GM12878 (cell line): ENCODE data around the gene DMRT2.

Experiments
- CBX3 ChIP-seq: fragments of 200-600 bp; sonication (generic); IDR thresholded peaks from 2 replicates; pipeline ENCODE4 v1.6.1; 2016; ENCODE audit warnings: low read depth, borderline replicate concordance
- EP300 ChIP-seq, 2 experiments: fragments of 150-350 bp in 1 of 2; IDR thresholded peaks; 2 replicates each; pipeline ENCODE4 v1.6.1; 2011 to 2012; ENCODE audit warnings: low read depth in 2 of 2, low read length in 2 of 2, borderline replicate concordance in 1 of 2, improper control_type of control experiment in 1 of 2, inconsistent platforms in 1 of 2; ENCODE audit not compliant: control insufficient read depth in 1 of 2
- KAT2A ChIP-seq: conservative IDR thresholded peaks from 2 replicates; pipeline ENCODE4 v1.6.1; 2011; ENCODE audit warnings: low read depth, low read length; ENCODE audit not compliant: control insufficient read depth
- MYC ChIP-seq: IDR thresholded peaks from 2 replicates; pipeline ENCODE4 v1.6.1; 2011; ENCODE audit warnings: mild to moderate bottlenecking, low read length, moderate library complexity, inconsistent platforms; ENCODE audit not compliant: insufficient read depth, insufficient replicate concordance, insufficient read length, severe bottlenecking
- NFYB ChIP-seq: IDR thresholded peaks from 2 replicates; pipeline ENCODE4 v1.6.1; 2011; ENCODE audit warnings: low read depth, mild to moderate bottlenecking, low read length, improper control_type of control experiment, moderate library complexity; ENCODE audit not compliant: insufficient read depth
- POLR2A ChIP-seq: IDR thresholded peaks from 2 replicates; pipeline ENCODE4 v1.6.1; 2011; ENCODE audit warnings: low read depth, mild to moderate bottlenecking, low read length
- POLR2AphosphoS2 ChIP-seq: IDR thresholded peaks from 2 replicates; pipeline ENCODE4 v1.6.1; 2011; ENCODE audit warnings: low read depth, mild to moderate bottlenecking, low read length, improper control_type of control experiment, moderate library complexity
- POLR2AphosphoS5 ChIP-seq: IDR thresholded peaks from 2 replicates; pipeline ENCODE4 v1.6.1; 2011; ENCODE audit warnings: mild to moderate bottlenecking, low read length, inconsistent platforms
- RAD21 ChIP-seq: IDR thresholded peaks from 2 replicates; pipeline ENCODE4 v1.6.1; 2011; ENCODE audit warnings: mild to moderate bottlenecking, low read depth, low read length, moderate library complexity; ENCODE audit not compliant: insufficient read depth
- RAD51 ChIP-seq: fragments of 450-650 bp; IDR thresholded peaks from 2 replicates; pipeline ENCODE4 v1.6.1; 2016; ENCODE audit warnings: moderate library complexity, mild to moderate bottlenecking, inconsistent platforms
- SUZ12 ChIP-seq: fragments of 200-600 bp; sonication (generic); IDR thresholded peaks from one replicate; pipeline ENCODE4 v1.6.1; 2018; ENCODE audit warnings: antibody characterized with exemption, mild to moderate bottlenecking; ENCODE audit not compliant: unreplicated experiment
- YY1 ChIP-seq: IDR thresholded peaks from 2 replicates; pipeline ENCODE4 v1.6.1; 2011; ENCODE audit warnings: low read depth, mild to moderate bottlenecking, low read length
- TF ChIP-seq, protein P1 (sequence below): IDR thresholded peaks from 2 replicates; pipeline ENCODE4 v1.6.1; 2011; ENCODE audit warnings: low read depth, mild to moderate bottlenecking, low read length, moderate library complexity, borderline replicate concordance; ENCODE audit errors: extremely low read depth
- TF ChIP-seq, protein P2 (sequence below): IDR thresholded peaks from 2 replicates; pipeline ENCODE4 v1.6.1; 2011; ENCODE audit warnings: borderline replicate concordance, low read depth, mild to moderate bottlenecking, moderate library complexity, mixed read lengths, low read length; ENCODE audit not compliant: insufficient read depth; ENCODE audit errors: extremely low read length

DNA sequence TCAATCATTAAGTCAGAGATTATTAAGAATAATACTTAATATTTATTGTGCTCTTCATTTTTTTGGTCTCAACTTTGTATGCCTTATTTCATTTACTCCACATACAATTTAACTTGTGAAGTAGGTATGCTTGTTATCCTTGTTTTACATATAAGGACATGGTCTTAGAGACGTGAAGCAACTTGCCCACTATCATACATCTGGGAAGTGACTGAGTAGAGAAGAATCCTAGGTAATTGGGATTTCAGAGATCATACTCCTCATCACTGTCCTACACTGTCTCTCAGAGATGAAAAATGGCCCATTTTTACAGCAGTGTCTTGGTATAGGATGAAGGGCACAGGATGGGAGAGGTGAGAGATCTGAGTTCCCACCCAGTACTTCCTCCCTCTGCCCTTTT is 23.3 kb downstream of the DMRT2 start:
- TF ChIP-seq CBX3 (no peak), EP300 (IDR thresholded peaks at IDR 0.05; ENCODE audit: borderline replicate concordance in 1 of 2, control insufficient read depth in 1 of 2, low read depth in 2 of 2, low read length in 2 of 2) (no peak), NFYB (no peak), RAD21 (no peak), POLR2AphosphoS5 (no peak), MYC (no peak), YY1 (no peak), POLR2AphosphoS2 (no peak), POLR2A (no peak), SUZ12 (no peak), KAT2A (no peak), RAD51 (no peak)
- TF ChIP-seq, protein P1, sequence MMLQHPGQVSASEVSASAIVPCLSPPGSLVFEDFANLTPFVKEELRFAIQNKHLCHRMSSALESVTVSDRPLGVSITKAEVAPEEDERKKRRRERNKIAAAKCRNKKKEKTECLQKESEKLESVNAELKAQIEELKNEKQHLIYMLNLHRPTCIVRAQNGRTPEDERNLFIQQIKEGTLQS, result no peak
- TF ChIP-seq, protein P2, sequence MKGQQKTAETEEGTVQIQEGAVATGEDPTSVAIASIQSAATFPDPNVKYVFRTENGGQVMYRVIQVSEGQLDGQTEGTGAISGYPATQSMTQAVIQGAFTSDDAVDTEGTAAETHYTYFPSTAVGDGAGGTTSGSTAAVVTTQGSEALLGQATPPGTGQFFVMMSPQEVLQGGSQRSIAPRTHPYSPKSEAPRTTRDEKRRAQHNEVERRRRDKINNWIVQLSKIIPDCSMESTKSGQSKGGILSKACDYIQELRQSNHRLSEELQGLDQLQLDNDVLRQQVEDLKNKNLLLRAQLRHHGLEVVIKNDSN, result no peak
